Measurements from ENCODE around the gene ALDOA.
"Not testable (repeated sequence)": the region's sequence is repeated elsewhere in the genome, so short reads cannot be mapped to it uniquely, and the experiment has no call there.

ALDOA gene

GRCh38 chr16:30114833-30115232, 49.3 kb downstream of the ALDOA start:
- DNase-seq (ENCODE audit: low read depth in 2 of 2) = not testable (repeated sequence)

- DNase-seq (ENCODE audit: low read depth in 2 of 2) = no peak
Observed at GRCh38 chr16:30115238-30115637, 49.7 kb downstream of the ALDOA start.

- DNase-seq (ENCODE audit: low read depth in 2 of 2) = no peak
Observed at GRCh38 chr16:30116291-30117207, 51.0 kb downstream of the ALDOA start.

- DNase-seq (ENCODE audit: low read depth in 2 of 2) = no peak
Observed at GRCh38 chr16:30117768-30118167, 52.2 kb downstream of the ALDOA start.

- DNase-seq (ENCODE audit: low read depth in 2 of 2) = no peak
Observed at GRCh38 chr16:30119428-30119827, 53.9 kb downstream of the ALDOA start.

All from stimulated activated CD4-positive, alpha-beta T cell treated with anti-CD3 and anti-CD28 coated beads, Interleukin-15, amount 100 ng/mL, for 48 hours (primary cell).